ENCODE data around the gene CAMLG. TPM values are rescaled to one million over a fixed set of nuclear protein-coding genes. Genes with fewer than 3 reads are reported as not detected.
A peak's percentile ranks its signal among the peaks of the same experiment; 100 is the strongest.

The CAMLG gene
- polyA plus RNA-seq, 3 donors from 2014 or later, result 33.3 to 49.7 (median 34.2) TPM

DNA sequence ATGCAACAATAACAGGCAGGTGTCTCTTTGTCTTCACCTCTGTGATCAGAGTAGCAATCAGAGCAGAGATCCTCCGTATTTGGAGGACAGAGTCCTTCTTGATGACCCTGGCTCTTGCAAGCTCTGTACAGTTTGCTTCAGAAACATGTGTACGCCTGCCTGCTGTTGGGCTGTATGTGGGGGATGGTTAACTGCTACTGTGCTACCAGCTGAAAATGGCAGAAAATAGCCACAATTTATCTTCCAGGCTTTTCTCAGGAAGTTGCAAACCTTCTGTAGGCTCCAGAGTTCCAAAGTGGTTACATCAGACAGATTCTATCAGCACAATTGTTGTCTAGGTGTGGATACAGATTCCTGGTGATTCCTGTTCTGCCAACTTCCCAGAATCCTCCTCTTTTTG lies 55.7 kb downstream of the CAMLG start:
- no peak overlapping the region for H3K4me3 Mint-ChIP-seq
- H3K4me1 Mint-ChIP-seq, result no peaks in the 10 kb centered on the region
- no peaks in the 10 kb centered on the region for H3K9me3 Mint-ChIP-seq
- DNase-seq, result no peak
- H3K27me3 Mint-ChIP-seq (ENCODE audit: low read depth in 3 of 3), result peaks cover 0 to 2% (median 1%) of the 10 kb centered on the region in 3 donors
- no peak overlapping the region for H3K27ac Mint-ChIP-seq
- H3K36me3 Mint-ChIP-seq, result peaks cover 29 to 61% (median 37%) of the 10 kb centered on the region in 3 donors

DNA sequence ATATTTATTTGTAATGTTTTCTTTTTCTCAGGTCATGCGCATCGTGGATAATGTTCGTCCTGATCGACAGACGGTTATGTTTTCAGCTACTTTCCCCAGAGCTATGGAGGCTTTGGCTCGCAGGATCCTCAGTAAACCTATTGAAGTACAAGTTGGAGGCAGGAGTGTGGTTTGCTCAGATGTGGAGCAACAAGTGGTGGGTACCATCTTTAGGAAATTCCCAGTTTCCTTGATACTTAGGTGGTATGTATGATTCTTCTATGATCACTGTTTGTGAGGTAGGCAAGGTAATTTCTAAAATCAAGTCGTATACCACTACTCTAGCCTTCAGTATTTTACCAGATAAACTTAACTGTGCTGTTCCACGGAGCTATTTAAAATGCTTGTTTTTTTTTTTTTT lies 56.5 kb downstream of the CAMLG start:
- Mint-ChIP-seq H3K36me3 (peaks cover 28 to 60% (median 38%) of the 10 kb centered on the region in 3 donors), H3K4me1 (no peaks in the 10 kb centered on the region), H3K4me3 (no peak overlapping the region), H3K9me3 (no peaks in the 10 kb centered on the region), H3K27me3 (ENCODE audit: low read depth in 3 of 3) (peaks cover 0 to 2% (median 1%) of the 10 kb centered on the region in 3 donors), H3K27ac (peak overlapping the region in 1 of 6 donors; percentile 54)
- no peak for DNase-seq

DNA sequence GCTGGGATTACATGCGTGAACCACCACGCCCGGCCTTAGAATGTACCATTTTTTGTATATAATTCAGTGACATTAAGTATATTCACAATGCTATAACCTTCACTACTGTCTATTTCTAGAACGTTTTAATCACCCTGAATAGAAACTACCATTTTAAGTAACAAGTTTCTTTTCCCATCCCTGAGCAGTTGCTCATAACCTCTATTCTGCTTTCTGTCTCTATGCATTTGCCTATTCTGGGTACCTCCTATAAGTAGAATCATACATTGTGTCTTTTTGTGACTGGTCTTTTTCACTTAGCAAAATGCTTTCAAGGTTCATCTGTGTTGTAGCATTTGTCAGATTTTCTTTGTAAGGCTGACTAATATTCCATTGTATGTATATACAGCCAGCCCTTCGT lies 60.1 kb downstream of the CAMLG start:
- peak overlapping the region in 2 of 6 donors; percentile 28 to 52 for H3K27ac Mint-ChIP-seq

More for the DNA sequence above, 60.1 kb downstream of the CAMLG start:
- Mint-ChIP-seq H3K4me3 (no peak overlapping the region), H3K9me3 (no peaks in the 10 kb centered on the region), H3K27me3 (ENCODE audit: low read depth in 3 of 3) (peaks cover 0 to 2% (median 1%) of the 10 kb centered on the region in 3 donors), H3K4me1 (no peaks in the 10 kb centered on the region), H3K36me3 (peaks cover 28 to 50% (median 41%) of the 10 kb centered on the region in 3 donors)
- DNase-seq, result no peak

Other genes with a start within 250 kb of the CAMLG start
- gene JADE2, start 212.9 kb upstream of the CAMLG start, polyA plus RNA-seq, result 10 to 100 TPM; 10.1 to 48.9 (median 23.0) TPM
- 10 to 100 TPM; 47.6 to 55.8 (median 52.3) TPM for gene SAR1B, start 105.7 kb upstream of the CAMLG start, polyA plus RNA-seq
- gene SEC24A, start 89.8 kb upstream of the CAMLG start, polyA plus RNA-seq, result 1 to 10 TPM; 2.5 to 9.9 (median 3.7) TPM
- 10 to 100 TPM; 12.0 to 28.2 (median 16.0) TPM for gene DDX46, start 20.2 kb downstream of the CAMLG start, polyA plus RNA-seq
- 10 to 100 TPM; 10.9 to 20.5 (median 16.0) TPM for gene C5orf24, start 107.4 kb downstream of the CAMLG start, polyA plus RNA-seq
- gene TXNDC15, start 135.8 kb downstream of the CAMLG start, polyA plus RNA-seq, result 10 to 100 TPM; 12.9 to 25.3 (median 14.4) TPM
- 1 to 10 TPM; 2.8 to 9.3 (median 7.1) TPM for gene PCBD2, start 166.6 kb downstream of the CAMLG start, polyA plus RNA-seq
- gene CATSPER3, start 229.4 kb downstream of the CAMLG start, polyA plus RNA-seq, result under 1 TPM in 1 of 3 donors, not detected in 2; 0.53 TPM